K562 (cell line): ENCODE measurements around the gene TIMM8A. TPM values are rescaled to one million over a fixed set of nuclear protein-coding genes. Genes with fewer than 3 reads are reported as not detected.

ENCODE experiments used
- ATAC-seq: fragments of 200-7000 bp; cut with Tn5 transposase; 3 replicates; pipeline ENCODE4 v1.9.1; 2020; ENCODE audit warnings: moderate library complexity
- BruUV-seq: library from RNA; stranded (reverse); fragments of 400-500 nt; replicated peaks from 2 replicates; lab custom pipeline; 2021; lab: Mats Ljungman, UMichigan
- CTCF ChIA-PET: fragments of 300-600 bp; formaldehyde crosslinking; extraction: SDS; loops from one replicate; lab custom pipeline; 2021; ENCODE audit warnings: low intra/inter-chr PET ratio; lab: Yijun Ruan, JAX
- POLR2A ChIA-PET: fragments of 300-600, 350-650 bp; sonication (Branson Sonifier 250); formaldehyde crosslinking; extraction: SDS; loops from one replicate; lab custom pipeline; 2021; ENCODE audit warnings: antibody characterized with exemption, inconsistent platforms; lab: Yijun Ruan, JAX
- DNase-seq, 4 experiments: peaks; one replicate each; pipeline versions ENCODE4 v3.0.0 to v3.0.0-alpha.2; 2011 to 2018; ENCODE audit warnings: low spot score in 3 of 4, mixed read lengths in 3 of 4; ENCODE audit errors: extremely low read depth in 1 of 4
- FAIRE-seq: peaks from 2 replicates; lab custom pipeline; 2011; peaks lifted over from hg19 to GRCh38; lab: Jason Lieb, UNC
- H2AFZ ChIP-seq: 2 replicates; pipeline ENCODE4 v1.6.0; 2011; ENCODE audit warnings: low read depth, low read length, control low read depth, inconsistent platforms
- H3K27ac ChIP-seq: fragments of 200-600 bp; 3 replicates; pipeline ENCODE4 v1.8.0; 2011; ENCODE audit warnings: low read depth, mild to moderate bottlenecking, control low read depth, inconsistent platforms, low read length, moderate library complexity, mixed read lengths; ENCODE audit errors: extremely low read depth
- H3K27me3 ChIP-seq, 2 experiments: fragments of 300-600 bp in 1 of 2; 2 replicates in 1 of 2; 3 replicates in 1 of 2; pipeline versions ENCODE4 v1.6.0 to v1.8.0; 2011; ENCODE audit warnings: inconsistent platforms in 2 of 2, low read length in 2 of 2, mild to moderate bottlenecking in 1 of 2, mixed read lengths in 1 of 2, moderate library complexity in 1 of 2; ENCODE audit not compliant: control insufficient read depth in 2 of 2, insufficient read depth in 2 of 2
- H3K36me3 ChIP-seq: fragments of 300-600 bp; 3 replicates; pipeline ENCODE4 v1.8.0; 2011; ENCODE audit warnings: mild to moderate bottlenecking, low read length, inconsistent platforms; ENCODE audit not compliant: control insufficient read depth, insufficient read depth
- H3K4me1 ChIP-seq, 2 experiments: fragments of 200-600 bp in 1 of 2; replicated peaks in 1 of 2; 2 replicates in 1 of 2; 3 replicates in 1 of 2; pipeline versions ENCODE4 v1.5.1 to v1.8.0; 2011; ENCODE audit warnings: inconsistent platforms in 2 of 2, low read length in 2 of 2, mild to moderate bottlenecking in 1 of 2, mixed read lengths in 1 of 2, moderate library complexity in 1 of 2; ENCODE audit not compliant: control insufficient read depth in 2 of 2, insufficient read depth in 2 of 2
- H3K4me2 ChIP-seq: 2 replicates; pipeline ENCODE4 v1.6.1; 2011; ENCODE audit warnings: low read length, control low read depth, inconsistent platforms, mixed read lengths; ENCODE audit not compliant: insufficient read depth
- H3K4me3 ChIP-seq: fragments of 200-600 bp; sonication (generic), shearing (Covaris generic); 2 replicates; pipeline ENCODE4 v1.5.1; 2016; ENCODE audit warnings: control low read depth, inconsistent platforms
- H3K79me2 ChIP-seq: fragments of 200-600 bp; 3 replicates; pipeline ENCODE4 v1.8.0; 2011; ENCODE audit warnings: low read length, inconsistent platforms; ENCODE audit not compliant: control insufficient read depth, insufficient read depth
- H3K9ac ChIP-seq, 2 experiments: 2 replicates each; pipeline versions ENCODE4 v1.6.0 to v1.6.1; 2011; ENCODE audit warnings: low read depth in 2 of 2, low read length in 2 of 2, control low read depth in 1 of 2, inconsistent platforms in 1 of 2, mild to moderate bottlenecking in 1 of 2, mixed read lengths in 1 of 2; ENCODE audit not compliant: insufficient read depth in 1 of 2
- H3K9me1 ChIP-seq: one replicate; pipeline ENCODE4 v1.6.0; 2011; ENCODE audit warnings: inconsistent platforms, mild to moderate bottlenecking, low read length, moderate library complexity; ENCODE audit not compliant: control insufficient read depth, insufficient read depth
- H3K9me3 ChIP-seq: replicated peaks from 2 replicates; pipeline ENCODE4 v1.5.1; 2011; ENCODE audit warnings: low read depth, low read length, inconsistent platforms; ENCODE audit not compliant: control insufficient read depth, insufficient read depth
- H4K20me1 ChIP-seq: replicated peaks from 2 replicates; pipeline ENCODE4 v1.6.1; 2011; ENCODE audit warnings: low read length, inconsistent platforms, mixed read lengths; ENCODE audit not compliant: control insufficient read depth, insufficient read depth
- CUX1 ChIP-seq: fragments of 200-800 bp; sonication (Bioruptor generic); IDR thresholded peaks from 2 replicates; pipeline ENCODE4 v1.6.1; 2016; ENCODE audit warnings: missing genetic modification characterization, missing compliant biosample characterization
- FOXO4 ChIP-seq: fragments of 450-650 bp; formaldehyde crosslinking; IDR thresholded peaks from 2 replicates; pipeline ENCODE4 v1.4.0; 2020; ENCODE audit warnings: mild to moderate bottlenecking, moderate library complexity
- HMGXB4 ChIP-seq: sonication (generic); formaldehyde crosslinking; IDR thresholded peaks from 2 replicates; pipeline ENCODE4 v1.8.1; 2023; ENCODE audit warnings: mild to moderate bottlenecking, missing genetic modification reagents
- MYBL2 ChIP-seq, 2 experiments: fragments of 450-650 bp in 1 of 2; sonication (generic) in 1 of 2; formaldehyde crosslinking in 1 of 2; IDR thresholded peaks; 2 replicates each; pipeline versions ENCODE4 v1.6.1 to v1.8.1; 2017 to 2022; ENCODE audit warnings: borderline replicate concordance in 1 of 2, inconsistent platforms in 1 of 2, low read depth in 1 of 2, mild to moderate bottlenecking in 1 of 2, missing genetic modification reagents in 1 of 2, moderate library complexity in 1 of 2
- NFXL1 ChIP-seq: fragments of 450-650 bp; formaldehyde crosslinking; IDR thresholded peaks from 2 replicates; pipeline ENCODE4 v1.4.0; 2021; ENCODE audit warnings: mild to moderate bottlenecking
- SRF ChIP-seq, 2 experiments: fragments of 250-450, 450-650 bp in 1 of 2; sonication (Bioruptor Pico) in 1 of 2; sonication (generic) in 1 of 2; formaldehyde crosslinking; IDR thresholded peaks; 2 replicates each; pipeline versions ENCODE4 v1.5.0 to v1.5.1; 2020 to 2022; ENCODE audit warnings: mild to moderate bottlenecking in 1 of 2, missing genetic modification reagents in 1 of 2
- TCF7 ChIP-seq: sonication (generic); IDR thresholded peaks from 2 replicates; pipeline ENCODE4 v1.6.1; 2016; ENCODE audit warnings: antibody characterized with exemption, borderline replicate concordance
- XRCC5 ChIP-seq: fragments of 200-400 bp; formaldehyde crosslinking; IDR thresholded peaks from 2 replicates; pipeline ENCODE4 v1.6.1; 2017; ENCODE audit warnings: low read depth, mild to moderate bottlenecking, low read length
- ZBTB8A ChIP-seq: fragments of 450-650 bp; IDR thresholded peaks from 2 replicates; pipeline ENCODE4 v1.6.1; 2018; ENCODE audit warnings: mild to moderate bottlenecking, moderate library complexity; ENCODE audit not compliant: partially characterized antibody
- ZZZ3 ChIP-seq: fragments of 450-650 bp; IDR thresholded peaks from 2 replicates; pipeline ENCODE4 v1.6.1; 2016; ENCODE audit warnings: antibody characterized with exemption, mild to moderate bottlenecking, moderate library complexity
- WGBS: fragments of 100-300 bp; shearing (Covaris generic); methylation state at CpG from one replicate; pipeline ENCODE4 v1.1.6; 2016; ENCODE audit warnings: low coverage, mixed read lengths; ENCODE audit not compliant: insufficient coverage; ENCODE audit errors: missing lambda C conversion rate; 5-methylcytosine and 5-hydroxymethylcytosine counted together
- in situ Hi-C: fragments of 300-500 bp; cut with MboI; formaldehyde crosslinking; loops from 4 replicates; pipeline ENCODE4 v1.15.0; 2018; ENCODE audit warnings: inconsistent platforms, mixed read lengths
- intact Hi-C: fragments of 100-400 bp; cut with micrococcal nuclease; formaldehyde crosslinking; loops from 2 replicates; pipeline ENCODE4 v1.14.2; 2022
- polyA plus RNA-seq, 8 experiments: library from polyadenylated mRNA; depleted of rRNA in 4 of 8; stranded (reverse) in 5 of 8; unstranded in 3 of 8; fragments of >200 nt; fragmentation: Nextera tagmentation in 2 of 8; fragmentation: Illumina TruSeq in 1 of 8; extraction: Ambion mirVana in 2 of 8; extraction: Trizol in 1 of 8; gene quantifications; 2 replicates each; pipeline versions ENCODE4 v1.2.1 to v1.2.3, GENCODE V29; 2011 to 2014; ENCODE audit warnings: inconsistent platforms in 1 of 8, missing spikeins in 1 of 8
- total RNA-seq, 7 experiments: library from RNA; depleted of rRNA in 6 of 7; stranded (reverse); fragments of >200 nt in 6 of 7; fragmentation: Illumina TruSeq in 2 of 7; extraction: Trizol in 2 of 7; gene quantifications; 2 replicates each; pipeline versions ENCODE4 v1.2.1 to v1.2.3, GENCODE V29; 2011 to 2021; ENCODE audit warnings: low replicate concordance in 1 of 7

The TIMM8A gene
- total and polyA plus RNA-seq, 9 of the 15 experiments (the other 6 are each of a cell fraction or from before 2014, with no cell fraction given), result 10.9 to 132 (median 41.1) TPM

- H3K4me1 ChIP-seq, result peaks cover 4 to 23% of the 10 kb centered on the region in 2 experiments
- H3K9ac ChIP-seq, result peak within 1 kb of the TSS; percentile 94 to 99
- peak; percentile 87 for ATAC-seq
- DNase-seq, result peak; percentile 77 to 96 (median 84)
- in situ Hi-C loops, result no loop called here
- intact Hi-C loops, result loop anchor here (2.0 kb wide), 2 partner anchors 18 to 42 kb away; partner anchors contain the start of genes HNRNPH2 and TIMM8A
- no peaks in the 10 kb centered on the region for H3K9me1 ChIP-seq
- H3K9me3 ChIP-seq, result no peaks in the 10 kb centered on the region
- H3K27me3 ChIP-seq, result no peaks in the 10 kb centered on the region
- H3K36me3 ChIP-seq, result peaks cover 47% of the 10 kb centered on the region
- FAIRE-seq, result peak; percentile 90
- POLR2A ChIA-PET, result interaction anchor here (0.6 to 3.0 kb wide), 19 partner anchors 8 to 1975 kb away, joined by 3 to 24 read pairs (median 5); partner anchors contain the start of genes GLA, HNRNPH2, TIMM8A and ZMAT1
- H2AFZ ChIP-seq, result peak within 1 kb of the TSS; percentile 94
- peaks cover 62% of the 10 kb centered on the region for H3K79me2 ChIP-seq
- under 1% methylated on average over 33 of the region's 47 CpGs for WGBS
- CTCF ChIA-PET, result no interaction called here
- H3K27ac ChIP-seq, result peak within 1 kb of the TSS; percentile 95
- peak within 1 kb of the TSS; percentile 98 for H3K4me2 ChIP-seq
- peak within 1 kb of the TSS; percentile 91 for H3K4me3 ChIP-seq
- TSS peak; percentile 66 for BruUV-seq
- peaks cover 5% of the 10 kb centered on the region; the same call in 1 of the 2 replicates for H4K20me1 ChIP-seq
- no peak for TF ChIP-seq MYBL2 (IDR thresholded peaks at IDR 0.05; ENCODE audit: low read depth)
- no peak for TF ChIP-seq MYBL2 (CRISPR knock-in tag; IDR thresholded peaks at IDR 0.05; ENCODE audit: borderline replicate concordance)
- 0 out of 2 replicates have a peak, but pooled peaks have one; percentile 80 for TF ChIP-seq XRCC5
- TF ChIP-seq ZBTB8A, result no peak
- 0 out of 2 replicates have a peak, but pooled peaks have one; percentile 66 for TF ChIP-seq TCF7
- TF ChIP-seq FOXO4, result no peak
- TF ChIP-seq SRF (CRISPR knock-in tag; IDR thresholded peaks at IDR 0.05), result peak; percentile 31 to 54; a peak in 1 of 4 replicates
- peak; percentile 80; the same call in 1 of the 2 replicates for TF ChIP-seq ZZZ3
- no peak for TF ChIP-seq NFXL1 (CRISPR knock-in tag)
- TF ChIP-seq CUX1 (CRISPR knock-in tag), result no peak
- TF ChIP-seq HMGXB4 (CRISPR knock-in tag), result no peak; the same call in 1 of the 2 replicates
Observed at GRCh38 chrX:101390664-101391525, 42.4 kb upstream of the TIMM8A start, which contains the start of gene RPL36A. Gene RPL36A (plus strand): TSS chrX:101391011. CDS start chrX:101391044, 33 bp downstream.
